GM12891 (cell line): ENCODE measurements around the gene ZNF135.

Experiments
- PAX5 ChIP-seq: IDR thresholded peaks from 2 replicates; pipeline ENCODE4 v1.6.1; 2011; ENCODE audit warnings: low read length, moderate library complexity, mild to moderate bottlenecking; ENCODE audit not compliant: insufficient read depth, severe bottlenecking
- POLR2A ChIP-seq: IDR thresholded peaks from 2 replicates; pipeline ENCODE4 v1.6.1; 2011; ENCODE audit warnings: low read depth, low read length, control low read depth
- POLR2AphosphoS5 ChIP-seq: IDR thresholded peaks from 2 replicates; pipeline ENCODE4 v1.6.1; 2011; ENCODE audit warnings: low read depth, low read length, control low read depth
- POU2F2 ChIP-seq: IDR thresholded peaks from 2 replicates; pipeline ENCODE4 v1.6.1; 2011; ENCODE audit warnings: low read depth, mild to moderate bottlenecking, control low read depth, low read length, moderate library complexity
- SPI1 ChIP-seq: IDR thresholded peaks from 2 replicates; pipeline ENCODE4 v1.6.1; 2011; ENCODE audit warnings: low read depth, low read length, control low read depth
- TAF1 ChIP-seq: IDR thresholded peaks from 2 replicates; pipeline ENCODE4 v1.6.1; 2011; ENCODE audit warnings: low read depth, low read length, control low read depth

DNA sequence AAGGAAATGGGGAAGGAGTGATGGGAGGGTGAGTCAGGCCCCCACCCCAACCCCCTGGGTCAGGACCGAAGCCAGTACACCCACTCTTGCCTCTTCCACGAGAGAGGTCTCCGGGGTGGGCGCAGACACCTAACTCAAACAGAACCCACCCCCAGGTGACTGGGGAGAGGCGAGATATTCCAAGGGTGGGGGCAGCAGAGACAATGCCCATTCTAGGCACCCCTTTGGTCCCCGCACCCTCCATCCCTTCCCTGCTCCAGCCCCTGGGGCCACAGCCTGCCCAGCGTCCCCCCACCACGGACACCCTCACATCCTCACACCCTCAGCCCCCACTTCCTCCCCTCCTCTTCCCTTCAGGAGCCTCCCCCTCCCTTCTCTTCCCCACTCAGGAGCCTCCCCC is 38.3 kb downstream of the ZNF135 start:
- TF ChIP-seq POLR2AphosphoS5 (no peak), TAF1 (no peak), POLR2A (no peak), POU2F2 (no peak), SPI1 (no peak), PAX5 (no peak)
